Panc1 (cell line): ENCODE measurements around the gene FAF2. TPM values are rescaled to one million over a fixed set of nuclear protein-coding genes. Genes with fewer than 3 reads are reported as not detected.

Experiments
- ATAC-seq: fragments of 200-7000 bp; cut with Tn5 transposase; 2 replicates; pipeline ENCODE4 v1.9.1; 2020; ENCODE audit warnings: mild to moderate bottlenecking, moderate library complexity
- BruUV-seq: library from RNA; stranded (reverse); fragments of 400-500 nt; replicated peaks from 2 replicates; lab custom pipeline; 2021; lab: Mats Ljungman, UMichigan
- CTCF ChIA-PET: fragments of 300-600 bp; sonication (Branson Sonifier 250); formaldehyde crosslinking; loops from one replicate; lab custom pipeline; 2022; ENCODE audit warnings: antibody characterized with exemption; lab: Charles Lee
- POLR2A ChIA-PET: fragments of 300-600 bp; sonication (Branson Sonifier 250); formaldehyde crosslinking; loops from one replicate; lab custom pipeline; 2022; ENCODE audit warnings: antibody characterized with exemption; lab: Charles Lee
- DNase-seq: peaks from one replicate; pipeline ENCODE4 v3.0.0-alpha.2; 2010; ENCODE audit warnings: low read depth, low spot score
- H3K27ac ChIP-seq: 2 replicates; pipeline ENCODE4 v1.5.1; 2011; ENCODE audit warnings: mild to moderate bottlenecking, low read length, inconsistent platforms
- H3K27me3 ChIP-seq: fragments of 200-500 bp; sonication (Bioruptor generic); 2 replicates; pipeline ENCODE4 v1.6.0; 2014; ENCODE audit warnings: low read length, inconsistent platforms; ENCODE audit not compliant: control insufficient read depth, insufficient read depth
- H3K36me3 ChIP-seq: fragments of 200-500 bp; sonication (Bioruptor generic); 2 replicates; pipeline ENCODE4 v1.5.1; 2014; ENCODE audit warnings: inconsistent platforms, mild to moderate bottlenecking, low read length, moderate library complexity; ENCODE audit not compliant: control insufficient read depth, insufficient read depth
- H3K4me1 ChIP-seq: 2 replicates; pipeline ENCODE4 v1.5.1; 2011; ENCODE audit warnings: inconsistent platforms, mild to moderate bottlenecking, low read length, moderate library complexity; ENCODE audit not compliant: control insufficient read depth, insufficient read depth
- H3K4me3 ChIP-seq, 2 experiments: 2 replicates each; pipeline ENCODE4 v1.5.1; 2011 to 2012; ENCODE audit warnings: low read depth in 2 of 2, low read length in 2 of 2, mild to moderate bottlenecking in 2 of 2, inconsistent platforms in 1 of 2, moderate library complexity in 1 of 2
- H3K9me3 ChIP-seq: fragments of 200-500 bp; sonication (Bioruptor generic); 2 replicates; pipeline ENCODE4 v1.5.1; 2014; ENCODE audit warnings: low read depth, mild to moderate bottlenecking, inconsistent platforms, low read length, moderate library complexity; ENCODE audit not compliant: control insufficient read depth, insufficient read depth
- CTCF ChIP-seq: fragments of 450-650 bp; IDR thresholded peaks from 2 replicates; pipeline ENCODE4 v1.5.1; 2017; ENCODE audit warnings: mild to moderate bottlenecking
- POLR2AphosphoS5 ChIP-seq: IDR thresholded peaks from 2 replicates; pipeline ENCODE4 v1.6.1; 2012; ENCODE audit warnings: mild to moderate bottlenecking, low read depth, low read length, moderate library complexity
- REST ChIP-seq, 2 experiments: IDR thresholded peaks; 2 replicates each; pipeline ENCODE4 v1.6.1; 2011 to 2012; ENCODE audit warnings: low read depth in 2 of 2, control low read depth in 1 of 2, low read length in 1 of 2, mild to moderate bottlenecking in 1 of 2, moderate library complexity in 1 of 2; ENCODE audit not compliant: insufficient read depth in 1 of 2
- SIN3A ChIP-seq: IDR thresholded peaks from 2 replicates; pipeline ENCODE4 v1.6.1; 2012; ENCODE audit warnings: low read depth, mild to moderate bottlenecking, low read length, moderate library complexity, borderline replicate concordance; ENCODE audit not compliant: insufficient read depth
- TCF7L2 ChIP-seq: IDR thresholded peaks from 2 replicates; pipeline ENCODE4 v1.6.1; 2011; ENCODE audit warnings: mild to moderate bottlenecking, low read depth, low read length, inconsistent platforms
- in situ Hi-C: cut with HindIII; loops from 2 replicates; pipeline ENCODE4 v1.10.0; 2016; ENCODE audit warnings: low sequenced_read_pairs, low pct_unique_long_range_greater_than_20kb
- intact Hi-C: fragments of 100-400 bp; cut with micrococcal nuclease; formaldehyde crosslinking; loops from one replicate; pipeline ENCODE4 v1.10.0; 2022; ENCODE audit not compliant: unreplicated experiment
- total RNA-seq: library from RNA; stranded (reverse); gene quantifications from one replicate; pipeline ENCODE4 v1.2.1, GENCODE V29; 2021; ENCODE audit not compliant: unreplicated experiment

FAF2 gene
- total RNA-seq, 1 experiment from 2014 or later = 86.6 TPM

- no peaks in the 10 kb centered on the region; the same call in 1 of the 2 replicates for H3K4me1 ChIP-seq
- BruUV-seq = no TSS peak
- ATAC-seq (no peak), DNase-seq (no peak)
- ChIA-PET POLR2A (interaction anchor here (0.7 kb wide), 1 partner anchor 8 kb away, joined by 12 read pairs; no protein-coding TSS in a partner anchor), CTCF (no interaction called here)
- H3K9me3 ChIP-seq = no peaks in the 10 kb centered on the region
- intact Hi-C loops (no loop called here), in situ Hi-C loops (no loop called here)
- H3K4me3 ChIP-seq = no peak overlapping the region
- H3K27ac ChIP-seq = no peak overlapping the region
- no peaks in the 10 kb centered on the region for H3K27me3 ChIP-seq
- TF ChIP-seq REST (IDR thresholded peaks at IDR 0.05; ENCODE audit: insufficient read depth in 1 of 2, low read depth in 2 of 2, low read length in 1 of 2) = no peak
- TF ChIP-seq TCF7L2 = no peak
- TF ChIP-seq SIN3A = no peak
- TF ChIP-seq POLR2AphosphoS5 = no peak
- no peak for TF ChIP-seq CTCF
- H3K36me3 ChIP-seq = no peaks in the 10 kb centered on the region
These were observed 39.6 kb upstream of the FAF2 start for GRCh38 chr5:176408590-176408989.

GRCh38 chr5:176409765-176410164 lies 38.4 kb upstream of the FAF2 start:
- H3K9me3 ChIP-seq = no peaks in the 10 kb centered on the region
- H3K27ac ChIP-seq = no peak overlapping the region
- H3K27me3 ChIP-seq = no peaks in the 10 kb centered on the region
- peaks cover 2% of the 10 kb centered on the region; the same call in 1 of the 2 replicates for H3K4me1 ChIP-seq
- in situ Hi-C loops = no loop called here
- POLR2A ChIA-PET = no interaction called here
- H3K4me3 ChIP-seq = no peak overlapping the region
- TF ChIP-seq POLR2AphosphoS5 = no peak
- TF ChIP-seq CTCF = no peak
- TF ChIP-seq SIN3A = no peak
- TF ChIP-seq TCF7L2 = no peak
- TF ChIP-seq REST (IDR thresholded peaks at IDR 0.05; ENCODE audit: insufficient read depth in 1 of 2, low read depth in 2 of 2, low read length in 1 of 2) = no peak
- ATAC-seq (no peak), DNase-seq (no peak)
- CTCF ChIA-PET = interaction anchor here (1.0 to 1.2 kb wide), 2 partner anchors 38 to 674 kb away, joined by 4 to 5 read pairs; no protein-coding TSS in a partner anchor
- no peaks in the 10 kb centered on the region for H3K36me3 ChIP-seq
- intact Hi-C loops = loop anchor here (10.0 kb wide), 1 partner anchor 85 kb away; no protein-coding TSS in a partner anchor
- BruUV-seq = no TSS peak
